Endothelial cell of hepatic sinusoid (primary cell): Measurements from ENCODE around the gene PCAT6.

ENCODE experiments used
- in situ Hi-C: cut with HindIII; loops from 2 replicates; pipeline ENCODE4 v1.10.0; 2017; ENCODE audit warnings: low sequenced_read_pairs

The PCAT6 gene

DNA sequence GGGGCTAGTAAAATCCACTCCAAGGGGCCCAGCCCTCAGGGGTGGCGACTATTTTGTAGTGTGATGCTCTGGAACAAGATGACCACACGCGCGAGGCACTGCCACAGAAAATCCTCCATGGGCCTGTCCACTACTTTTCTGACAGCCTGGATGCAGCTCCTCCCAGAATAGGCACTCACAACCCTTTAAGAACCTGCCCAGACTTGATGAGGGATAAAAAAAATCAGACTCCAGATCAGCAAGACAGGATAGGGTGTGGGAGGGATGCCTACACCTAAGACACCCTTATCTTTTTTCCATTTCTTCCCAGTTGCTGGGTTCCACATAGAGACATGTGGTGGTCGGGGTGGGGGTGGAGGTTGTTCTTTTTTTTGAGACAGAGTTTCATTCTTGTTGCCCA is 33.5 kb downstream of the PCAT6 start:
- in situ Hi-C loops: no loop called here

DNA sequence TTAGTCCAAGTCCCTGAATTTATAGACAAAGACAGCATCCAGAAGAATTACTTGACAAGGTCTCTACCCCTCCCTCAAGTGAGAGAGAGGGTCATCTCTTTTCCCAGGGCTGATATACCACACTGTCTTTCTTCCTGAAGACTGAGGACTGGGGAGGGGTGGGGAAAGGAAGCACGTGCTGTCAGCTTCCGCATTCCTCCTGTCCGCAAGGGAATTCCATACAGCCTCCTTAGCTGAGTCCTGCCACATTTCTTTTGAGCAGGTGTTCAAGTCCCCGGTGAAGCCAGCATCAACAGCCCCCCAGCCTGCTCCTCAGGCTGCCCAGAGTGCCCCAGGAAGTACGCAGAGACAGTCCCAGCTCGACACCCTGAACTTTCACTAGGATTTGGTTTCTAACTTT is 34.2 kb downstream of the PCAT6 start:
- in situ Hi-C loops: no loop called here

DNA sequence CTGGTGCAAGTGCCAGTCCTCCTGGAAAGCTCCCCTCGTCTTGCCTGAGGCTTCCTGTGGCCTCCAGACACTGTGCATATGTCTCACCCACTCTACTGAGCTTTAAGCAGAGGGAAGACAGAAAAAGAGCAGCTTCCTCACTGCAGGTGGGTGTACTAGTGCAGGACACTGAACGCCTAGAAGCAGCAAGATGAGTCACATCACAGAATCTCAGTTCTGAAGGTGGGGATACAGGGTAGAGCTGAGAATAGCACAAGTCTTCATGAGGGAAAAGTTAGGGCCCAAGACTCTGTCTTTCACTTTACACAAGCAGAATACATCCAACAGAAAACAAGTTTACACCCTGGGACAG is 37.4 kb downstream of the PCAT6 start:
- in situ Hi-C loops: no loop called here

DNA sequence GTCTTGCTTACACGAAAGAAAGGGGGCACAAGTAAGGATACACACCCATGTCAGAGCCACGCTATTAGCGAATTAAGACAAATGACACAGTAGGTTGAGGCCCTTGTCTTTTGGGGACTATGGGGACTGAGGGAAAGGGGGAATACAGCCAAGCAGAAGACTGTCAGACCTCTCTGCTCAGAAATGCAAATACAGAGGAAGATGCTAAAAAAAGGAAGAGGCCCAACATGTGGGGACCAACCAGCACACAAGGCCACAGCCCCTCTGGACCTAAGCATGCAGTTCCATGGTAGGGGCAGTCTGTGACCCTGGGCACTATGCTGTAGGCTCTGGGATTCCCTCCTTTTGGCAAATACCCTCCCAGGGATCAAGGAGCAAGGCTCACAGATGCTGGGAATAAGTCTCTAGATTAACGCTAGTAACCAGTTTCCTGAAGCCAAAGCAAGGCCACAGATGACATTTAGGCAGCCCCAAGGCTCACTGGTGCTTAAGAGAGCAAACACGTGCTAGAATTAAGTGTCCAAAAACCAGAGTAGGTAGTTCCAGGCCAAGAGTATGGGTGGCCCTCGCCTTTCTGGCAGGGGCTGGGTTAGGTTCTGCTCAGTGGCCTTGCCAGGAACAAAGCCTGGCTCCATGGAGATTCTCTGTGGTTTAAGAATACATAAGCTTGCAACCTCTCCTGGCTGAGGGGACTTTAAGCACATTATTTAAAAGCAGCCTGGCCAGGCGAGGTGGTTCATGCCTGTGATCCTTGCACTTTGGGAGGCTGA is 40.0 kb downstream of the PCAT6 start:
- in situ Hi-C loops: loop anchor here (5.0 kb wide), 1 partner anchor 67 kb away; no protein-coding TSS in a partner anchor

DNA sequence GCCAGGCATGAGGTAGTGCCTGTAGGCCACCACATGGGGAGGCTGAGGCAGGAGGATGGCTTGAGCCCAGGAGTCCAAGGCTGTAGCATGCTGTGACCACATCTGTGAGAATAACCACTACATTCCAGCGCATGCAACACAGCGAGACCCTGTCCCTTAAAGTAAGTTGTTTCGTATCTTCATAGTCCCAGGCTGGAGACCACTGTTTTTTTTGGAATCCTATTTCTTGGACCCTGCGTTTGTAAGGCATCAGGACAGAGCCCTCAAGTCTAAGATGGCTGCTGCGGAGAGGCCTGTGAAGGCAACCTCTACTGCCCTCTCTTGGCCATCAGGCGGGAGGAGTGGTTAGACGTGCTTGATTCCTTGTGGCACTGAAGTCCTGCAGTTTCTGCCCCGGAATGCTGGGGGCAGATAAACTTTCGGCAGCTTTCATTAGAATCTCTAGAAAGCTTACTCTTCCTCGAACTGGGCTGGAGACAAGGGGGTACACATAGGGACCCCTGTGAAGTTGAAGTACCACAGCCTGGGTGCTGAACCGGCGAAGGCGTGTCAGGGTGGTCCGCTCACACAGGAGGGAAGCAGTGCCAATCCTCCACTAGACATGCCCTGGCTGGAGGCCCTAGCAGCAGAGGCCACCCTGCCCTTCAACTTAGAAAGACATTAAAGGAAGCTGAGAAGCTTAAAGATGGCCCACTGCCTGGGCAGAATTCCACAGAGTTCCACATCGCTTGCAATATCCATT is 41.6 kb downstream of the PCAT6 start:
- in situ Hi-C loops: loop anchor here (5.0 kb wide), 1 partner anchor 65 kb away; no protein-coding TSS in a partner anchor

DNA sequence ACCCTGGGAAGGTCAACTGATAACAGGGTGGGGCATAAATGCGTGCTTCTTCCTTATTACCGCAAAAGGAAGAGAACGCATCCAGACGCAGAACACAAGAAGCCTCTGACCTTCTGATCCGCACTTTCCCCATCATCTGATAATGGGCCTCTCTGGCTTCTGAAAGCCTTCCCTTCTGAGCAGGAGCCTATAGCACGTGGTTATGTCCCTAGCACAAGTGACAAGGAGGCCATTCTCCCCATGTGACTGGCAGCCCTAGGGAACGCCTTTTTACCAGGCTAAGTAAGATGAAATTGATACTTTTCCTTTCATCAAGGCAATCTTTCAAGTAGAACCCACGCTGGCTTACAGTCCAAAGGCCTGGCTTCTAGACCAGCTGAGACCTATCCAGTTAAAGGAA is 44.0 kb downstream of the PCAT6 start:
- in situ Hi-C loops: loop anchor here (5.0 kb wide), 2 partner anchors 32 to 63 kb away; no protein-coding TSS in a partner anchor

DNA sequence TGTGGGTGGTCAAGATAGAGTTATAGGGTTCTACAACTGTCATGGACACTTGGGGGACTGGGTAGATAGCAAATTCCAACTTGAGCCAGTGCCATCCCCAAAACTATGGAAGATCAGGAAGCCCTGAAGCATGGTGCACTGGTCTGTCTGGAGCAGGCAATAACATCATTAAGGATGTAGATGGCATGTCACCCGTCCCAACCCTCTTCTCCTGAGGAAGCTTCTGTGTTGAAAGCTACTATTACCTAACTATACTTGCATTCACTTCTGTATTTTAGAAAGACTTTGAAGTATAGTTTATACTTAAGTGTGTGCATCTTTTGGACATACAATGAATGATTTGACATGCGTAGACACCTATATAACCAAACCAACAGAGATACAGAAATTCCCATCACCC is 45.3 kb downstream of the PCAT6 start:
- in situ Hi-C loops: loop anchor here (5.0 kb wide), 1 partner anchor 34 kb away; no protein-coding TSS in a partner anchor

DNA sequence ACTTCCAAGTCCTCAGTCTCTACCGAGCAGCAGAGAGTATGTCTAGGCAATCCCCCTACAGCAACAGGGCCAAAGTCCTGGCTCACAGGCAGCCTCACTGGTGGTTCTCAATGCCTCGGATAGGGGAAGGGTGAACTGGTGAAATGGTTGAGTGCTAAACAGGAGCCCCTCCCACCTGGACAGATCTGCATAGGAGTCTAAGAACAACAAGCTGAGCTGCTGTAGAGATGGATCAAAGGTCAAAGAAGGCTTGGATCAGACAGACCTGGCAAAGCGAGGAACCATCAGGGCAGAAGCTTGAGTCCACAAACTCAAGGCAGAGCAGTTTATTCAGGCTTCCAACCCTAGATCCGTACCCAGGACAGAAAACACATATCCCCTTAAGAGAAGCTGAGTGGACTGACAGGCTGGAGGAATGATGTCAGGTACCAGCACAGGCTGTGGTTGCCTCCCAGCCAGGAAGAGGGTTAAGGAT is 46.4 kb downstream of the PCAT6 start:
- in situ Hi-C loops: loop anchor here (5.0 kb wide), 1 partner anchor 35 kb away; no protein-coding TSS in a partner anchor

DNA sequence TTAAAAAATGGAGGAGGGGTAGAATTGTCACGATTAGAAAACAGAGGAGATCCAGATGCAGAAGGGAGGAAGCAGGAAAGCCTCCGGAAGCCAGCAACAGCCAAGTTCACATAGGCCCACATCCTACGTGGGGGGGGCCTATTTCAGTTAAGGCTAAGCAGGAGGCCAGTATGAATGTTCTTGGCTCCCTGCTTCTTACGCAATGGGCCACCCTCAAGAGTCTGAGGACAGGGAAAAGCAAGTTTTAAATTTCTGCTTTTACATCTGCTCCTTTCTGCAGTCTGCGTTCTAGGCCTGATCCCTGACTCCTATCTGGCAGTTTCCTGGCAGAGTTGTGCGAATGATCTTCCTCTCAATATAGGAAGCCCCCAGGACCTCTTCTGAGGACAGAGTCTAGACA is 47.6 kb downstream of the PCAT6 start:
- in situ Hi-C loops: loop anchor here (5.0 kb wide), 1 partner anchor 36 kb away; no protein-coding TSS in a partner anchor

DNA sequence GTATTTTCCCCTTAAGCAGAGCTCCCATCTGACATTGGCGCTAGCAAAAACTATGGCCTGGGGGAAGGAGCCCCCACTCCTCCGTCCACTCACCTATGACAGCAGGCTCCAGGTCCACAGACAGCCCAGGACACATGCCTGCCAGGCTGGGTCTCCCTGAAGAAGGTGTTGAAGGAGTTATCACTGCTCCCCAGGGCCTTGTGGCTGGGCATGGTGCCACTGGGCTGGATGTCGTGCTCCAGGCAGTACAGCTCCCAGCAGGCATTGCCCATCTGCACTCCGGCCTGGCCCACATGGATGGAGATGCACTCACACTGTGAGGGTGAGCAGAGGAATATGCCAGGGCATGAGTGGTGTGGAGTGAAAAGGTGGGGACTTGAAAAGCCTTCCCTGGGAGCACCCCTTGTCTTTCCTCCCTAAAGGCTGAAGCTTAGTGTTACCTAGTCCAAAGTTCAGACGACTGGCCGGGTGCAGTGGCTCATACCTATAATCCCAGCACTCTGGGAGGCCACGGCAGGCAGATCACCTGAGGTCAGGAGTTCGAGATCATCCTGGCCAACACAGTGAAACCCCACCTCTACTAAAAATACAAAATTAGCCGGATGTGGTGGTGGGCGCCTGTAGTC is 48.1 kb downstream of the PCAT6 start:
- in situ Hi-C loops: loop anchor here (5.0 kb wide), 1 partner anchor 37 kb away; no protein-coding TSS in a partner anchor

DNA sequence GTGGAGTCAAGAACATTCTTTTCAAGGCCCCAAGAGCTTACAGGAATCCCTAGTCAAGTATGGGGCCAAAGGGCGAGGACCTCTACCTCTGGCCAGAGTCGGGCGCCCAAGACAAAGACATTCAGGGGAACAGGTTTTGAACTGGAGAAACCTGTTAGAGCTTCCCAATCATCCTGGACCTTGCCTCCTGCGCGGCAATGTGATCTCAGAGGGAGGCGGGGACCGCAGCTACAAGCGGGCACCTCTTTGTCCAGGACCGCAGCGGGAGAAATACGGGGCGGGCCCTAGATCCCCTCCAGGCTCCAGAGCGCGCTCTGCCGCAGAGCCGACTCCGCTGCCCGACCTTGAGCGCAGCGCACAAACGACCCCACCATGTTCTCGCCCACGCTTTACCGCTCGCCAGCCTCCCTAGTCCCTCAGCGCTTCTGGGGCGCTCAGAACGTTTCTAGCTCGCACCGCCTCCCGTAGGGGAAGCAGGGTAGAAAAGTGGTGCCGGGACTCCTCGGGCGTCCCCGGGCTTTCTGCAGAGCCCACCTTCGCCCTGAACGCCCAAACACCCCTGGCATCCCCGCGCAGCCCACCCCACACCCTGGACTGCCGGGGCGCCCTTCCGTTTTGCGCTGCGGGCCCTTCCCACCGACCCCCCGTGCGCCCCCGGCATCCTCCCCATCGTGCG is 50.1 kb downstream of the PCAT6 start:
- in situ Hi-C loops: no loop called here
